ENCODE results near the gene ZNG1A.
"Not testable (repeated sequence)": the region's sequence is repeated elsewhere in the genome, so short reads cannot be mapped to it uniquely, and the experiment has no call there.

DNA sequence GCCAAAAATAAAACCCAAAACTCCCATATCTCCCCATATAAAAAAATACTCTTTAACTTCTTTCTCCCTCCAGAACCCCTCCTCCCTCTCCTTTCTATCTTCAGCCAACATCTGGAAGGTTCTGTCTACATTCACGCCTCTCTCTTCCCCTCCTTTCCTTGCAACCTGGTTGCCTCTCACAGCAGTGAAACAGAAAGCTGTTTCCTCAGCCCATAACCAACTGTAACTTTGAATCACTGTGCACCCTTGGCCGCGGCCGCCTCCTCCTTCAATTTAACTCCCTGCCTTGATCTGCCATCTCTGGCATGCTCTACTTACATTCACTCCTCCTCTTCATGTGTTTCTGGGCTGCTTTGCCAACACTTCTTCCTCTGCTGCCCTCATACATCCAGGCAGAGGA is 83.9 kb downstream of the ZNG1A start:
- TF ChIP-seq CTCF, POLR2A (IDR thresholded peaks at IDR 0.05): not testable (repeated sequence)

Measured in Peyer's patch (tissue), 4 donors.